K562 (cell line): Measurements from ENCODE around the gene RECQL5. TPM values are rescaled to one million over a fixed set of nuclear protein-coding genes. Genes with fewer than 3 reads are reported as not detected.

Experiments
- BDP1 ChIP-seq: IDR thresholded peaks from 3 replicates; pipeline ENCODE4 v1.6.1; 2011; ENCODE audit not compliant: insufficient read length, insufficient read depth
- CREBBP ChIP-seq: IDR thresholded peaks from one replicate; pipeline ENCODE4 v1.6.1; 2012; ENCODE audit warnings: low read depth, mild to moderate bottlenecking, control low read depth, inconsistent platforms, low read length
- E4F1 ChIP-seq: fragments of 250-450 bp; sonication (Bioruptor Pico); IDR thresholded peaks from 2 replicates; pipeline ENCODE4 v1.5.0; 2021; ENCODE audit warnings: mild to moderate bottlenecking, borderline replicate concordance
- FIP1L1 ChIP-seq: fragments of 200-400 bp; formaldehyde crosslinking; IDR thresholded peaks from 2 replicates; pipeline ENCODE4 v1.6.1; 2018; ENCODE audit warnings: mild to moderate bottlenecking, low read depth, low read length; ENCODE audit not compliant: poor library complexity, severe bottlenecking
- MAZ ChIP-seq, 2 experiments: fragments of 450-650 bp in 1 of 2; sonication (generic) in 1 of 2; formaldehyde crosslinking; IDR thresholded peaks in 1 of 2; conservative IDR thresholded peaks in 1 of 2; 2 replicates each; pipeline versions ENCODE4 v1.4.0 to v1.5.0; 2020; ENCODE audit warnings: mild to moderate bottlenecking in 1 of 2, missing genetic modification reagents in 1 of 2
- MTA2 ChIP-seq: fragments of 450-650 bp; IDR thresholded peaks from 2 replicates; pipeline ENCODE4 v1.6.1; 2016; ENCODE audit warnings: low read depth
- NBN ChIP-seq: fragments of 450-650 bp; IDR thresholded peaks from 2 replicates; pipeline ENCODE4 v1.6.1; 2016; ENCODE audit warnings: low read depth, mild to moderate bottlenecking
- NEUROD1 ChIP-seq: fragments of 150-350 bp; IDR thresholded peaks from 2 replicates; pipeline ENCODE4 v1.6.1; 2014; ENCODE audit warnings: borderline replicate concordance, low read length, low read depth; ENCODE audit not compliant: partially characterized antibody
- NR2C1 ChIP-seq, 2 experiments: fragments of 450-650 bp; IDR thresholded peaks; 2 replicates each; pipeline ENCODE4 v1.6.1; 2017; ENCODE audit warnings: mild to moderate bottlenecking in 2 of 2, antibody characterized with exemption in 1 of 2, inconsistent platforms in 1 of 2, missing compliant biosample characterization in 1 of 2, missing genetic modification characterization in 1 of 2
- POLR2B ChIP-seq: fragments of 450-650 bp; IDR thresholded peaks from 2 replicates; pipeline ENCODE4 v1.6.1; 2018; ENCODE audit warnings: low read depth; ENCODE audit not compliant: partially characterized antibody
- RB1 ChIP-seq: fragments of 450-650 bp; IDR thresholded peaks from 2 replicates; pipeline ENCODE4 v1.6.1; 2017; ENCODE audit warnings: low read depth, mild to moderate bottlenecking
- SIN3B ChIP-seq: fragments of 450-650 bp; IDR thresholded peaks from 2 replicates; pipeline ENCODE4 v1.6.1; 2017; ENCODE audit warnings: low read depth, mild to moderate bottlenecking, moderate library complexity
- SMC3 ChIP-seq: conservative IDR thresholded peaks from 2 replicates; pipeline ENCODE4 v1.6.1; 2011; ENCODE audit warnings: low read depth, low read length, improper control_type of control experiment; ENCODE audit not compliant: insufficient read depth
- TAF7 ChIP-seq: fragments of 450-650 bp; IDR thresholded peaks from 2 replicates; pipeline ENCODE4 v1.6.1; 2016; ENCODE audit warnings: missing genetic modification characterization, missing compliant biosample characterization
- TARDBP ChIP-seq: fragments of 450-650 bp; IDR thresholded peaks from 2 replicates; pipeline ENCODE4 v1.6.1; 2016
- TBP ChIP-seq: optimal IDR thresholded peaks from 2 replicates; pipeline ENCODE3; 2011; ENCODE audit warnings: low read depth, low read length, improper control_type of control experiment
- ZBTB9 ChIP-seq: fragments of 450-650 bp; formaldehyde crosslinking; IDR thresholded peaks from 2 replicates; pipeline ENCODE4 v1.4.0; 2020; ENCODE audit warnings: mild to moderate bottlenecking, moderate library complexity
- ZNF134 ChIP-seq: fragments of 250-450 bp; sonication (Bioruptor Pico); conservative IDR thresholded peaks from 2 replicates; pipeline ENCODE4 v1.4.0; 2020
- ZNF311 ChIP-seq: fragments of 250-450 bp; sonication (Bioruptor Pico); IDR thresholded peaks from 2 replicates; pipeline ENCODE4 v1.4.0; 2020; ENCODE audit warnings: mild to moderate bottlenecking, moderate library complexity
- ZNF79 ChIP-seq: fragments of 250-450 bp; sonication (Bioruptor Pico); IDR thresholded peaks from 2 replicates; pipeline ENCODE4 v1.4.0; 2020; ENCODE audit warnings: low read depth, mild to moderate bottlenecking, moderate library complexity
- polyA plus RNA-seq, 8 experiments: library from polyadenylated mRNA; depleted of rRNA in 4 of 8; stranded (reverse) in 5 of 8; unstranded in 3 of 8; fragments of >200 nt; fragmentation: Nextera tagmentation in 2 of 8; fragmentation: Illumina TruSeq in 1 of 8; extraction: Ambion mirVana in 2 of 8; extraction: Trizol in 1 of 8; gene quantifications; 2 replicates each; pipeline versions ENCODE4 v1.2.1 to v1.2.3, GENCODE V29; 2011 to 2014; ENCODE audit warnings: inconsistent platforms in 1 of 8, missing spikeins in 1 of 8
- total RNA-seq, 7 experiments: library from RNA; depleted of rRNA in 6 of 7; stranded (reverse); fragments of >200 nt in 6 of 7; fragmentation: Illumina TruSeq in 2 of 7; extraction: Trizol in 2 of 7; gene quantifications; 2 replicates each; pipeline versions ENCODE4 v1.2.1 to v1.2.3, GENCODE V29; 2011 to 2021; ENCODE audit warnings: low replicate concordance in 1 of 7
- TF ChIP-seq, protein P1 (sequence below): fragments of 250-450 bp; sonication (Bioruptor Pico); IDR thresholded peaks from 2 replicates; pipeline ENCODE4 v1.4.0; 2020
- TF ChIP-seq, protein P2 (sequence below): fragments of 250-450 bp; sonication (Bioruptor Pico); IDR thresholded peaks from 2 replicates; pipeline ENCODE4 v1.4.0; 2020; ENCODE audit warnings: mild to moderate bottlenecking

Gene RECQL5
- total and polyA plus RNA-seq, 9 of the 15 experiments (the other 6 are each of a cell fraction or from before 2014, with no cell fraction given) = 4.1 to 34.8 (median 16.4) TPM

GRCh38 chr17:75666959-75667790 is at the start of gene RECQL5, which contains the start of gene SAP30BP (continued):
- no peak for TF ChIP-seq FIP1L1
- TF ChIP-seq TARDBP = no peak
- TF ChIP-seq, protein P1, sequence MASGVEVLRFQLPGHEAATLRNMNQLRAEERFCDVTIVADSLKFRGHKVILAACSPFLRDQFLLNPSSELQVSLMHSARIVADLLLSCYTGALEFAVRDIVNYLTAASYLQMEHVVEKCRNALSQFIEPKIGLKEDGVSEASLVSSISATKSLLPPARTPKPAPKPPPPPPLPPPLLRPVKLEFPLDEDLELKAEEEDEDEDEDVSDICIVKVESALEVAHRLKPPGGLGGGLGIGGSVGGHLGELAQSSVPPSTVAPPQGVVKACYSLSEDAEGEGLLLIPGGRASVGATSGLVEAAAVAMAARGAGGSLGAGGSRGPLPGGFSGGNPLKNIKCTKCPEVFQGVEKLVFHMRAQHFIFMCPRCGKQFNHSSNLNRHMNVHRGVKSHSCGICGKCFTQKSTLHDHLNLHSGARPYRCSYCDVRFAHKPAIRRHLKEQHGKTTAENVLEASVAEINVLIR (CRISPR knock-in tag) = peak; percentile 94
- TF ChIP-seq TBP = peak; percentile 80
- 0 out of 4 replicates have a peak, but pooled peaks of 1 of the 2 experiments have one; percentile 52 for TF ChIP-seq MAZ (CRISPR knock-in tag; conservative IDR thresholded peaks at IDR 0.05 in 1 of 2, IDR thresholded peaks at IDR 0.05 in 1 of 2)
- peak; percentile 99 for TF ChIP-seq SIN3B
- no peak for TF ChIP-seq E4F1 (CRISPR knock-in tag)
- TF ChIP-seq MTA2 = no peak
- TF ChIP-seq SMC3 = no peak
- TF ChIP-seq RB1 = peak; percentile 64
- peak; percentile 35; the same call in 1 of the 2 replicates for TF ChIP-seq NR2C1 (IDR thresholded peaks at IDR 0.05)
- TF ChIP-seq NR2C1 (tag; IDR thresholded peaks at IDR 0.05) = peak; percentile 53
- peak; percentile 84 for TF ChIP-seq POLR2B
- TF ChIP-seq ZBTB9 (CRISPR knock-in tag) = no peak
- TF ChIP-seq TAF7 (tag) = peak; percentile 68
- TF ChIP-seq ZNF311 (CRISPR knock-in tag) = no peak
- no peak for TF ChIP-seq ZNF79
- TF ChIP-seq CREBBP = no peak
- TF ChIP-seq, protein P2, sequence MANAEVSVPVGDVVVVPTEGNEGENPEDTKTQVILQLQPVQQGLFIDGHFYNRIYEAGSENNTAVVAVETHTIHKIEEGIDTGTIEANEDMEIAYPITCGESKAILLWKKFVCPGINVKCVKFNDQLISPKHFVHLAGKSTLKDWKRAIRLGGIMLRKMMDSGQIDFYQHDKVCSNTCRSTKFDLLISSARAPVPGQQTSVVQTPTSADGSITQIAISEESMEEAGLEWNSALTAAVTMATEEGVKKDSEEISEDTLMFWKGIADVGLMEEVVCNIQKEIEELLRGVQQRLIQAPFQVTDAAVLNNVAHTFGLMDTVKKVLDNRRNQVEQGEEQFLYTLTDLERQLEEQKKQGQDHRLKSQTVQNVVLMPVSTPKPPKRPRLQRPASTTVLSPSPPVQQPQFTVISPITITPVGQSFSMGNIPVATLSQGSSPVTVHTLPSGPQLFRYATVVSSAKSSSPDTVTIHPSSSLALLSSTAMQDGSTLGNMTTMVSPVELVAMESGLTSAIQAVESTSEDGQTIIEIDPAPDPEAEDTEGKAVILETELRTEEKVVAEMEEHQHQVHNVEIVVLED (CRISPR knock-in tag) = peak; percentile 84
- no peak for TF ChIP-seq ZNF134 (CRISPR knock-in tag)
- TF ChIP-seq NEUROD1 = peak; percentile 24
- TF ChIP-seq BDP1 = no peak
- peak; percentile 88 for TF ChIP-seq NBN
